Measurements from ENCODE around the gene EEFSEC.

The EEFSEC gene

DNA sequence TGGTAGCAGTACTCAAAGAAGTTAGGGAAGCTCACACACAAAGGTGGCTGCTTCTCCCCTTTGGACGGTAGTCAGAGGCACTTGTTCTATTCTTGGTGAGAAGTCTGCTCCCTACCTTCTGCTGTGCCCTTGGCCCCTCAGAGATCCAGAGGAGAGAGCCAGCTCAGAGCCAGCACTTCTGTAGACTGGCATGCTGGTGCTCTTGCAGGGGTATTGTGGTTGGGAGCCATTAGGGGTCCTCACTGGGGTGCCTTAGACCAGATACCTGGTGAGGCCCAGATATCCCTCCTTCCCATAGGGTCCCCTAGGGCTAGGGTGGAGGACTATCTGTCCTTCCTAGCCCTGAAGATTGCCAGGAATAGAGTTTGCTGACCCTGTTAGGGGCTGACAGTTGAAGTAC is 140.6 kb downstream of the EEFSEC start:
- H3K4me3 ChIP-seq (ENCODE audit: control insufficient read depth, low read depth, low read length) = no peak overlapping the region
- TF ChIP-seq CTCF (IDR thresholded peaks at IDR 0.05; ENCODE audit: control insufficient read depth, insufficient read depth, low read depth, low read length, missing control alignments) = no peak
- no peak for DNase-seq (ENCODE audit: low read depth)

GRCh38 chr3:128294999-128295468 is 141.8 kb downstream of the EEFSEC start:
- DNase-seq (ENCODE audit: low read depth) = no peak
- TF ChIP-seq CTCF (IDR thresholded peaks at IDR 0.05; ENCODE audit: control insufficient read depth, insufficient read depth, low read depth, low read length, missing control alignments) = no peak
- no peak overlapping the region for H3K4me3 ChIP-seq (ENCODE audit: control insufficient read depth, low read depth, low read length)

DNA sequence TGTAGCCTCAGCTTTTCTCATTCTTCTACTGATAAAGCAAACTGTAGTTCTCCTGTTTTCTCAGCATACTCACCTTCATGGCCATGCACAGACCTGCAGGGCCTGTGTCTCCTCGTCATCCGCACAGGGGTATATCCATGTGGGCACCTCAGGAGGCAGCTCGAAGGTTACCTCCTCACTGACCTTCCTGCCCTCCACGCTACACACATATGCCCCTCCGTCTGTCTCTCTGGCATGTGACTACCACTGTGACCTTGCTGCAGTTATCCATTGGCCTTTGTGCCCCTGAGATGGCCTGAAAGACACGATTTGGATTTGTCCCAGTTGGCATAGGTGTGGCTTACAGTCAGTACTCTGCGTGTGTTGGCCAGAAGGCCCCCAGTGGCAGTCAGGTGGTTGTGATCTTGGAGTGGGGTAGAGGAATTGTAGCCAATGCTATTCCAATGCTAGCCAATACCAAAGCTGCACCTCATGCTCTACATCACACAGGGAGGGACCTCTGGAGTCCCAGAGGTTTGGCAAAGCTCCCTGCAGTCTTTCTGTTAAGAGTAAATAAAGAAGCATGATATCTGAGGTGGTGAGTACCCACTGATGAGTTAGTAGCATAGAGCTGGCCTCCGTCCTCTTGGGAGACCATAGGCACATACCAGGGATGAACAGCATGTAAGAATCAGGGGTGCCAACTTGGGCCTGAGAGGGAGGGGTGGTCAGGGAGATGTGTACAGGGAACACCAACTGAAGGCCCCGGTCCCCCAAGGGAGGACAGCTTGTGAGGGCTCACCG is 143.4 kb downstream of the EEFSEC start:
- DNase-seq (ENCODE audit: low read depth) = no peak
- no peak for TF ChIP-seq CTCF (IDR thresholded peaks at IDR 0.05; ENCODE audit: control insufficient read depth, insufficient read depth, low read depth, low read length, missing control alignments)
- H3K4me3 ChIP-seq (ENCODE audit: control insufficient read depth, low read depth, low read length) = no peak overlapping the region

- no peak overlapping the region for H3K4me3 ChIP-seq (ENCODE audit: control insufficient read depth, low read depth, low read length)
- TF ChIP-seq CTCF (IDR thresholded peaks at IDR 0.05; ENCODE audit: control insufficient read depth, insufficient read depth, low read depth, low read length, missing control alignments) = no peak
- peak; percentile 16 for DNase-seq (ENCODE audit: low read depth)
Observed at GRCh38 chr3:128297401-128298138, 144.3 kb downstream of the EEFSEC start.

DNA sequence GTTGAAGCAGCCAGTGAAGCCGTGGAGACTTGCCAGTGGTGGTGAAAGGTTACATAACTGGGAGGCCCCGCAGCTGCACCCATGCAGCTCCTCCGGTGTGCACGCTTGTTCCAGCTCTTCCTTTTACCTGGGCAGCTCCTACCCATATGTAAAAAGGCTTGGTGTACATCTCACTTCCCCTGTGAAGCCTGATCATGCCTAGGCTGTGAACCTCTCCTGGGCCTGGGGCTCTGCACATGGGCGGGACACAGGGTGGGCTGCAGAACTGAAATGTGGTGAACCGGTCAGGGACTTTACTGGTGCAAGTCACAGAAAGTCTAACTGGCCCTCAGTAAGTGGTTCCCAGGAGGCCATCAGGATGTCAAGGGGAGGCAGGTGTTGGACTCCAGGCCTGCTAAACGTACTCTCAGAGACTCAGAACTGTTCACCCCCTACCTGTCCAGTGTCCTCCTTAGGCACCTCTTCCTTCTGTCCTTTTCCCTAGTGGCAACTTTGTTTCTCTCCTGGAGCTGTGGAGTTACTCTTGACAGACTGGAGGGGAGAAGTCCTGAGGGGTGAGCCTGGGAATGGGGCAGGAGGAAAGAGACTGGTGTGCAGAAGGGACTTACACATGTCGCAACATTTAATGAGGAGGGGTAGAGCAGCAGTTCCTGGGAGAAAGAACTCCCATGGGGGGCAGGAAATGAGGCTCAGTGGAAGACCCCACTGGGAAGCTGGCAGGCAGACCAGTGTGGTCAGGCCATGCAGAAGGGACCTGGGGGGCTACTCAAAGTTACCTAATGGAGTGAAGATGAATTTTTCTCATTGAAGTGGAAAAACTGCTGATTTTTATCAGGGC is 148.1 kb downstream of the EEFSEC start:
- no peak for TF ChIP-seq CTCF (IDR thresholded peaks at IDR 0.05; ENCODE audit: control insufficient read depth, insufficient read depth, low read depth, low read length, missing control alignments)
- no peak overlapping the region for H3K4me3 ChIP-seq (ENCODE audit: control insufficient read depth, low read depth, low read length)
- DNase-seq (ENCODE audit: low read depth) = no peak

DNA sequence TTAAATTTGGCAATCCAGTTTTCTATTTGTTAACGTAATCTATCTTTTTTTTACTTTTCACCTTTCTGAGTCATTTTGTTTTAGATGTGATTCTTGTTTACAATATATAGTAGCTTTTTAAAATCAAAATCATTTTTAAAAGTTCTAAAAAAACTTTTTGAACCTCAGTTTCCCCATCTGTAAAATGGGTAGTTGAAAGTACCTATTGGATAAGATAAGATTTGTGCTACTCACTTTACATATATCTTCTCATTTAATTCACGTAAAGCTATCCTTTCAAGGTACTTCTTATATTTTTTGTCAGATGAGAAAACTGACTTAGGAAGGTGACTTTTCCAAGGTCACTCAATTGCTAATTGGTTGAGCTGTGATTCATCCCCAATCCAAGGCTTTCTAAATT is 153.2 kb downstream of the EEFSEC start:
- no peak for DNase-seq (ENCODE audit: low read depth)
- TF ChIP-seq CTCF (IDR thresholded peaks at IDR 0.05; ENCODE audit: control insufficient read depth, insufficient read depth, low read depth, low read length, missing control alignments) = no peak
- H3K4me3 ChIP-seq (ENCODE audit: control insufficient read depth, low read depth, low read length) = no peak overlapping the region

Data from AG09309 (cell line).